Measurements from ENCODE around the gene PCBD2.
"Not testable (repeated sequence)": the region's sequence is repeated elsewhere in the genome, so short reads cannot be mapped to it uniquely, and the experiment has no call there.

PCBD2 gene

GRCh38 chr5:134963098-134963497 is 58.2 kb downstream of the PCBD2 start:
- no peak for DNase-seq

DNA sequence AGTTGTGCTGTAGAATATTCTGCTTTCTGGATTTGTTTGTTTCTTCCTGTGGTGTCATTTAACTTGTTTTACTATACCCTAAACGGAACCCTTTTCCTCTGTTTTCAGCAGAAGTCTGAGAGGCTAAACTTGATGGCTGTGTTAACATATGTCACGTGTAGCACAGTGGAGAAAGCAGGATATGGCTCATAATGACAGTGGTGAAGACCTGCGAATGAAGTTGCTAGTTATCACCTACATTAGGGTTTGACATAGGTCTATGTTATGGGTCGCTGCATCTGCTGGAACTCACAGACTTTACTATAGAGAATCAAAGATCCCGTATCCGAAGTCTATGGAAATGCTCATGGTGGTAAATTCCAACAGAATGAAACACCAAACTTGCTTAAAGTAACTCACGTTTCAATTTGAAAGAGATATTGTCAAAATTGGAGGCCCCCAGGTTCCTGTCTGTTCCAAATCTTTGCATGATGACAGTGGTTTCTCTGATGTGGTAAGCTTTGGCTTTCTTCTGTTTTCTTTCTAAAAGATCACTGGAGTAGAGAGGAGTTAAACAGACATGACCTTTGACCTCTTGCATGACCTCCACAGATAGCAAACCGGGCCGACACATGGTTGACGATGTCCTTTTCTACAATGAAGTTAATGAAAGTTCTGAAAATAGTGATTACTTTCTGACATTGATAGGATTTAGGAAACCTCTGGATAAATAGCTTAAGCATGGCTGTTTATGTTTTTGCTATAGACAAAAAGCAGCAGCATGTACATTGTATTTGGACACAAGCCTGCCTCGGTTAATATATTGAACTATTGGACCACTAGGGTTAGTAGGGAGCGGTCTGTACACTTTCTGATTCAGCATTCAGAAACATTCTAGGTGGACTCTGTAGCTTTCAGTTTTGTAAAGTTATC is 59.7 kb downstream of the PCBD2 start:
- no peak for DNase-seq

DNA sequence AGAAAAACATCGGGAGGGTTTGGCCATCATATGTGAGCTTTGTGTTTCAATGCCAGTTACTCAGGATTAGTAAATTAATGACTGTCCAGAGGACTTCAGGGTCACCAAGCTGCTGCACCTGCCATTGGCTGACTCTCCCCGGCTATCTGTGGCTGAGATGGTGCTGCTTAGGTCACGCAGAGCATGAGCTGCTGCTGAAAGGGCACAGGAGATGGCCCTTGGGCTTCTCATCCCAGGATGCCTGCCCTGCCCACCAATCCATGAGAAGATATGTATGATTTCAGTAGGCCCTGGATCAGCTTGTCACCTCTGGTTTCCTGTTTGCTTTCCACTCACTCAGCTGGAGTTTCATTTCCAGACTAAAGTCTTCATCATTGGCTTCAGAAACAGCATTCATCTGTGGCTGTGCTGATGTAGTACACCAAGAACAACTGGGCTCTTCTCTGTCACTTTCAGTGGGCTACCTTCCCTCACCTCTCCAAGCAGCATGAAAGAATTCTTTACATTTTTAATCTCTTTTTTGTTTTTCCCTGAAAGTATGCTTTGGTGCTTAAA is 60.4 kb downstream of the PCBD2 start:
- no peak for DNase-seq

- no peak for DNase-seq
Observed at GRCh38 chr5:134967607-134968006, 62.7 kb downstream of the PCBD2 start, which contains the start of gene CATSPER3. Gene CATSPER3, plus strand, starts transcription at chr5:134967907. Its CDS starts 85 bp downstream, at chr5:134967992.

DNA sequence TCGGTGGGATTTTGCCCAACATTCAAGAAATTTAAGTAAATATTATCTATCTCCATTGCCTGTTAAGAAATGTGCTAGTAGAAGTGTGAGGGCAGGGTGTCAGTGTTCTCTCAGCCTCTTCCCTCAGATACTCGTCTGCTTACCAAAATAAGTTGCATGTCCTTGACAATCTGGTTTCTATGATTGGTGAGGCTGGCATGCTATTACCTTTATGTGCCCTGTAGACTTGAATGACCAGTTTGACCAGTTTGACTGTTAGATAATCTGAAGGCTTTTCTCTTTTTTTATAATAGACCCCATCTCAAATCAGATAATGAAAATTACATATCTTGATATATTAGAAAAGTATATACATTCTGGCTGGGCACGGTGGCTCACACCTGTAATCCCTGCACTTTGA is 63.1 kb downstream of the PCBD2 start:
- no peak for DNase-seq

DNA sequence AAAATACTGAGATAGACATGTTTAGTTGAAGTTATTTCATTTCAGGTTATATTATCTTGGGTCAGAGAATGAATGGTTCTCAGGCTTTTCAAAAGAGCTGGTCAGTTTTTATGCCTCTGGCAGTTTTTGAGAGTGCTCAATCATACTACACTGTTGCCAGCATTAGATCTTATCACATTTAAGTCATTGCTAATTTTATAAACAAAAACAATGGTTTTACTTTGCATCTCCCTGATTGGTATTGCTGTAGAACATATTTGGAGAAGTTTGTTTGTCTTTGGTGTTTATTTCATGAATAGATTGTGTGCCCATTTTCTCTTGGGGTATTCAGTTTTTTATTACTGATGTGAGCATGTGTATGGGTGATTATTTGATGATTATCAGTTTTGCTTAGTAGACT is 64.2 kb downstream of the PCBD2 start:
- no peak for DNase-seq

GRCh38 chr5:134975078-134975715 is 70.3 kb downstream of the PCBD2 start:
- no peak for DNase-seq

GRCh38 chr5:134975843-134976242 is 70.9 kb downstream of the PCBD2 start:
- DNase-seq: no peak

- no peak for DNase-seq
Observed at GRCh38 chr5:134976841-134977240, 71.9 kb downstream of the PCBD2 start.

- no peak for DNase-seq
Observed at GRCh38 chr5:134979416-134979815, 74.5 kb downstream of the PCBD2 start.

DNA sequence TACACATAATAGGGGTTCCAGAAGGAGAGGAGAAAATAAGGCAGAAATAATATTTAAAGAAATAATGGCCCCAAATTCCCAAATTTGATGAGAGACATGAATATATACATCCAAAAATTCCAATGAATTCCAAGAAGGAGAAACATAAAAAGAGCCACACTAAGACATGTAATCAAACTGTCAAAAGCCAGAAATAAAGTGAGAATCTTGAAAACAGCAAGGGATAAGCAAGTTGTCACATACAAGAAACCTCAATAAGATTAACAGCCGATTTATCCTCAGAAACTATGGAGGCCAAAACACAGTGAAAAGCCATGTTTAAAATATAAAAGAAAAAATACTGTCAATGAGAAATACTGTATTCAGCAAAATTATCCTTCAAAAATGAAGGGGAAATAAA is 77.3 kb downstream of the PCBD2 start:
- DNase-seq: no peak

GRCh38 chr5:134989266-134989830 is 84.4 kb downstream of the PCBD2 start:
- no peak for DNase-seq

DNA sequence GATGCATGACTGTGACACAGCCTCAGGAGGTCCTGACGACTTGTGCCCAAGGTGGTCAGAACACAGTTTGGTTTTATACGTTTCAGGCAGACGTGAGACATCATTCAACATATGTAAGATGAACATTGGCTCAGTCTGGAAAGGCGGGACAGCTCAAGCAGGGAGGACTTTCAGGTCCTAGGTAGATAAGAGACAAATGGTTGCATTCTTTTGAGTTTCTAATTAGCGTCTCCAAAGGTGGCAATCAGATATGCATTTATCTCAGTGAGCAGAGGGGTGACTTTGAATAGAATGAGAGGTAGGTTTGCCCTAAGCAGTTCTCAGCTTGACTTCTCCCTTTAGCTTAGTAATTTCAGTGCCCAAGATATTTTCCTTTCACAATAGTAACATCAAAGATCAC is 85.3 kb downstream of the PCBD2 start:
- not testable (repeated sequence) for DNase-seq

DNA sequence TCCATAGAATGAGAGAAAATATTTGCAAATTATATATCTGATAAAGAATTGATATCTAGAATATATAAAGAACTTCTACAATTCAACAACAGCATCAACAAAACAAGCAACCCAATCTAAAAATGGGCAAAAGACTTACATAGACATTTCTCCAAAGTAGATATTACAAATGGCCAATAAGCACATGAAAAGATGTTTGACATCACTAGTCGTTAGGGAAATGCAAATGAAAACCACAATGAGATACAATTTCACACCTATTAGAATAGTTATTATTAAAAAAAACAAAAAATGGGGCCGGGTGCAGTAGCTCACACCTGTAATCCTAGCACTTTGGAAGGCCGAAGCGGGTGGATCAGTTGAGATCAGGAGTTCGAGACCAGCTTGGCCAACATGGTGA is 87.2 kb downstream of the PCBD2 start:
- no peak for DNase-seq

- DNase-seq: no peak
Observed at GRCh38 chr5:134993161-134993560, 88.2 kb downstream of the PCBD2 start.

DNA sequence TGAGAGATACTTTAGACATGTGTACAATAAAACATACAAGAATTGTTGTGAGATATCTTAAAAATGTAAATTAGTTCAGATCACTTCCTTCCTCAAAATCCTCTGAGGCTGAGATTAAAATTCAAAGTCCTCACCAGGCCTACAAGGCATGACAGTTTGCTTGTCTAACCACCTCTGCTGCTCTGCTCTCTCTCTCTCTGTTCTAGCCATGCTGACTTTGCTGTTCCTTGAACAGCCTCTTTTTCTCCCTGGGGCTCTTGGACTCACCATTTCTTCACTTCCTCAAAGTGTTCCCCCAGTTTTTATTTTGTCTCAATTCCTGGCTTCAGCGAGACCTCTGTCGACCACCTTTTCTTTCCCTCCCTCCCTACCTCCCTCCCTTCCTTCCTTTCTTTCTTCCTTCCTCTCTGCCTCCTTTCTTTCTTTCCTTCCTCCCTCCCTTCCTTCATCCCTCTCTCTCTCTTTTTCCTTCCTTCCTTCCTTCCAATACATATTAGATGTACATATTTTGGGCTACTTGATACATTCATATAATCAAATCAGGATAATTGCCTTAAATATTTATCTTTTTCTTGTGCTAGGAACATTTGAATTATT is 89.7 kb downstream of the PCBD2 start:
- no peak for DNase-seq

- DNase-seq: no peak
Observed at GRCh38 chr5:134995850-134996402, 91.0 kb downstream of the PCBD2 start.

DNA sequence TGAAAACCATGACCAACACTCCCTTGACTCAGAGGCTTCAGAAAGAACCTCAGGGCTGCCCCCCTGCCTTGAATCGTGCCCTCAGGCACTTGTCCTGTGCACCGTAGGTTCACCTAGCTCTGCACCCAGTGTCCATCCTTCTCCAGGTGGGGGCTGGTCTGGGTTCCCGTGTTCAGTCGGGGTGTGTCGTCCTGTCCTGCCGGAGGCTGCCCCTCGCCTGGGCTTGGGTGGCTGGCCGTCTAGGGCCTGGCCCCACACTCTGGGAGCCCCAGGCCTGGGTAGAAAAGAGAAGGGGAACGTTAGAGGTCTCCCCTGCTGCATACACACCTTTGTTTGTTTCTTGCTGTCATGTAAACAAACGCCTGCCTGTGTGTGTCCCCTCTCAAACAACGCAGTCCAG is 92.1 kb downstream of the PCBD2 start:
- DNase-seq: no peak

GRCh38 chr5:134998068-134998467 is 93.1 kb downstream of the PCBD2 start:
- not testable (repeated sequence) for DNase-seq

DNA sequence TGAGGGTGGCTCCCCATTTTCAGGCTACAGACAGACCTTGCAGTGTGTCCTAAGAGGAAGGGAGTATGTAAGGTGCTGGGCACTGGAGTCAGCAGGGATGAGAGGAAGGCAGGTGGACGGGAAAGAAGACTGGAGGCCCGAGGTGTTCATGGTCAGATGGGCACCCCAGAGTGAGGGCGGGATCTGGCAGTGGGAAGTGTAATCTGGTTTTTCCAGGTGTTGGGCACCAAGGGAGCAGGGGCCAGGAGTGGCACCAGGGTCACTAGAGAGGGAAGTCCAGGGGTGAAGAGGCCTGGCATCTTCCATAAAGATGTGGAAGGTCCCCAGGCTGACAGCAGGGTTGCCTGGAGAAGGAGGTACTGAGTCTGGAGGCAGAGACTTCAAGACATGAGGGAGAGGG is 99.4 kb downstream of the PCBD2 start:
- DNase-seq: no peak

DNA sequence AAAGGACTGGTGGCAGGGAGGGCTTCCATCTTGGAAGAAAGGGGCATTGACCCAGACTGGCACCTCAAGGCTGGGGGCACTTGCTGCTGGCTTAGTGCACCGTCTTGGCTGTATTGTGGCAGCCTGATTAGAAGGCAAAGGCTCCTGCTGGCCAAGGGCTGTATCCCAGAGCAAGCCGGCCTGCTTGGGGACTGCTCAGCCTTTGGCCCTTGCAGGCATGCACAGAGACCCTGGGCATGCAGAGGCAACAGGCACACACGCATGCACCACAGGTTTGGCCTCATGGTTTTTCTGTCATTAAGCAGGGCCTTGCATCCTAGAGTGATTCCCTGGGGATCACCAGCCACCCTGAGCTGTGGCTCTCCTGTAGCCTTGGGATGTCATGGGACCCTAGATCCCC is 100.1 kb downstream of the PCBD2 start:
- DNase-seq: no peak

GRCh38 chr5:135007305-135007704 is 102.4 kb downstream of the PCBD2 start:
- DNase-seq: no peak

All from C1 segment of cervical spinal cord (tissue), 14 donors.